ENCODE measurements around the gene ONECUT2. TPM values are rescaled to one million over a fixed set of nuclear protein-coding genes. Genes with fewer than 3 reads are reported as not detected.
"Not testable (repeated sequence)": the region's sequence is repeated elsewhere in the genome, so short reads cannot be mapped to it uniquely, and the experiment has no call there.

ONECUT2 gene
- total RNA-seq, 1 experiment from 2014 or later, result 1.5 TPM

GRCh38 chr18:57445488-57446319 lies 10.5 kb downstream of the ONECUT2 start:
- peak; percentile 56 for DNase-seq (ENCODE audit: low read depth)

DNA sequence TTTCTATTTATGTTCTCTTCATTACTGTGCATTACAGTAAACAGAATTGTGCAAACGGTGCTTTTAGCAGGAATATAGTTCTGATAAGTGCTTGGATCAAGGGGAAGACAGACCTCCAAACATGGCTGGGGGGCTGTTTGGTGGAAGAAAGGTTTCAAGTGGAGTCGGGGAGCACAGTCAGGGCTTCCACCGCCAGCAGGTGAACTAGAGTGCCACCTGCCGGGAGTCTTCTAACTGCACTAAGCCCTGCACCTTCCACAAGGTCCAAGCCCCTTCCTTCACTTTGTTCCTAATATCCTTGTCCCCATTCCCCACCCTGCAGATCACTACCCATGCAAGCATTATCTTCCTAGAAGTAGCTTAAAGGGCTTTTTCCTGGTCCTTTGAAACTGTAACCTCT lies 11.1 kb downstream of the ONECUT2 start:
- DNase-seq (ENCODE audit: low read depth), result peak; percentile 58

GRCh38 chr18:57447154-57447621 lies 12.0 kb downstream of the ONECUT2 start:
- no peak for DNase-seq (ENCODE audit: low read depth)

GRCh38 chr18:57455576-57456129 lies 20.5 kb downstream of the ONECUT2 start:
- no peak for DNase-seq (ENCODE audit: low read depth)

DNA sequence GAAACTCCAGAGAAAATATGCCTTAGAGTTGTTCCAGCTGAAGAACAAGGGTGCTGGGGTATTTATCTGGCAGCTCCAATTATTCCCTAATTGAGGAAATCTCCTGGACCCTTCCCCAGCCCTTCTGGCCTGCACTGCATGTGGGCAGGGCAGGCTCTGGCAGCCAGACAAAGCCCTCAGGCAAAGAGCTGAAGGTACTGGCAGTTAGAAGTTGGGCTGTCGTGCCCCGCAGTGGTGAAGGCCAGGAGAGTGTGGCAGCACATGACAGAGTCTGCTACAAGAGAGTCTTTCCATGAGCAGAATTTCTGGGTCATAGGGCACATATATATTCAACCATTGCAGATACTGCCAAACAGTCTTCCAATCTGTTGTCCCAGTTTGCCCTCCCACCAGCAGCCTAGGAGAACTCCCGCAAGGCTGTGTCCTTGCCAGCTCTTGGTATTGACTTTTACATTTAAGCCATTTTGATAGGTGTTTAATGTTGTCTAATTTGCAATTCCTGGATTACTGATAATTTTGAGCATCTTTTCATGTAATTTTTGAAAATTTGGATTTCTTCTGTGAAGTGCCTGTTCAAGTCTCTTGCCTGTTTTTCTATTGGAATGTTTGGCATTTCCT lies 26.6 kb downstream of the ONECUT2 start:
- DNase-seq (ENCODE audit: low read depth), result peak; percentile 27

GRCh38 chr18:57466307-57466706 lies 31.1 kb downstream of the ONECUT2 start:
- DNase-seq (ENCODE audit: low read depth), result peak; percentile 8

DNA sequence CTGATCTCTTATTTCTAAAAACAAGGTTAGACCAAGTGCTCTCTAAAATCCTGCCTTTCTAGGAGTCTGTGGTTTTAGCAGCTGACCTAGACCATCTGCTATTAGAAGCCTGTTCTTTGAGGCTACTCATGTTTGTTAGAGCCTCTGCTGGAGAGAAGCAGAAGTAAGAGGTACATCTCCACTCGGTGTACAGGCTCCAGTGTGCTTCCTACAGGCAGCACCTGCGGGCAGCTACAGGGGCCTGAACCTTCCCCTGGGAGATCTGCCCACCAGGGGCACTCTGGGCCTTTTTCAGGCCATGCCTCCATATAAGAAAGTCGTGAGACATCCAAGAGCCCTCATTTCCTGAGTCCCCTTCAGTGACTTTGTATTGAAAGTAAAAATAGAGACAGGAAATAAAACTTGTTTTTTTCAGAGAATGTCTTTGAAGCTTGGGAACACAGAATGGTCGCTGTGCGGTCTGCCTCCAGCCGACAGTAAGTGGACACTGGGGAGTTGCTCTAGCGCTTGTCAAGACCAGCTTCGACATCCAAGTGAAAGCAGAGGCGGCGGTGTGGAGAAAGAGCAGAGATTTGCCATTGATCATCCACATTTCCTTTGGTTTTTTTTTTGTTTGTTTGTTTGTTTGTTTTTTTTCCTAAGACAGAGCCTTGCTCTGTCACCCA lies 31.7 kb downstream of the ONECUT2 start:
- no peak for DNase-seq (ENCODE audit: low read depth)

DNA sequence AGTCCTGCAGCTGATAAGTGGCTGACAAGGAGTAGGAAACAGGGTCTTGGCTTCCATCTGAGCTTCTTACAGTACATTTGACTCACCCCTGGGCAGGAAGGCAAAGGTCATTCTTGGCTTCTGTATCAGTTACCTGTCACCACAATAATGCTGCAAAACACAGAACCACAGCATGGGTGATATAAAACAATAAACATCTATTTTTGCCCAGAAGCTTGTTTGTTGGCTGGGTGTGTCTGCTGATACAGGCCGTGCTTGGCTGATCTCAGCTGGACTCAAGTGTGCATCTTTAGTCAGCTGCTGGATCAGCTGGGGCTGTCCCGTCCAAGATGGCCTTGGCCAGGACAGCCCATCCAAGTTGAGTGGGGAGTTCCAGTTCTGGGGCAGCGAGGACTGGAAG lies 34.7 kb downstream of the ONECUT2 start:
- peak; percentile 30 for DNase-seq (ENCODE audit: low read depth)

GRCh38 chr18:57475408-57475807 lies 40.2 kb downstream of the ONECUT2 start:
- no peak for DNase-seq (ENCODE audit: low read depth)

DNA sequence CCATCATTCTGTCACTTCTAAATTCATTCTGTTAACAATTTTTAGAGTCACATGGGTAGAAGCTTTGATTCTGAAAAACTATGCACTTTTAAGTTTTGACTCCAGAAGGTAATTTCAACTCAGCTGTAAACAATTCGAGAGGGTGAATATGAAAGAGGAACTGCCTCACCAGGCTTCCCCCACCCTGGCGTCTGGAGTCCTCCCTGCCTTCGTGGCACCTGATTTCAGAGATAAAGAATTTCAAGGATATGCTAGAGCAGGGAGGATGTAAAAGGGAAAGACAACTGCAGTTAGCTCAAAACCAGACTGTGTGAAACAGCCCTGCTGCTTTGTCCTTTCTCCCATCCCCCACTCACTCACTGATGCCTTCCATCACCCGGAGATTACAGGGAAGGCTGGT lies 40.7 kb downstream of the ONECUT2 start:
- no peak for DNase-seq (ENCODE audit: low read depth)

GRCh38 chr18:57480733-57481132 lies 45.6 kb downstream of the ONECUT2 start:
- no peak for DNase-seq (ENCODE audit: low read depth)

- DNase-seq (ENCODE audit: low read depth), result peak; percentile 65
These were observed 62.5 kb downstream of the ONECUT2 start for GRCh38 chr18:57497372-57498294.

DNA sequence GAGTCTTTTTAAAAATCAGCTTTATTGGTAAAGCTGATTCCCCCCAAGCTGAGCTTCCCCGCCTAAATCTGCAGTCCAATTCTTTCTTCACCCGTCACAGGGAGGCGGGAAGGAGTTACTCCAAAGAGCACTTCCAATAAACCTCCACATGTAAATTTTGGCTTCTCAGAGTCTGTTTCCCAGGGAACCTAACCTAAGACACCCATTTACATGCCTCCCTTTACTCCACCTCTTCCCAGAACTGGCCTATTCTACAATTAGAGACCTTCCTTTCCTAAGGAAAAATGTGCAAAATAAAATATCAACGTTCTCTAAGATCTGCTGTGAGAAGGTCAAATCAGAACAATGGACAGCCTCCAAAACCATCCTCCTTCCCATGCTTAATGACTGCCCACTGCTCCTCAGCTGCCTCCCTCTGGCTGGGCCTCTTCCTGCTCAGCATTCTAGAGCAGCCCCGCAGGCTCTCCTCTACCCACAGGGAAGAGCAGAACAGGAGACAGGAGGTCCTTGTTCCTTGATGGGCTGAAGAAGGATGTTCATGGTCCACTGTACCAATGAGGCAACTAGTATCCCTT lies 63.6 kb downstream of the ONECUT2 start:
- no peak for DNase-seq (ENCODE audit: low read depth)

DNA sequence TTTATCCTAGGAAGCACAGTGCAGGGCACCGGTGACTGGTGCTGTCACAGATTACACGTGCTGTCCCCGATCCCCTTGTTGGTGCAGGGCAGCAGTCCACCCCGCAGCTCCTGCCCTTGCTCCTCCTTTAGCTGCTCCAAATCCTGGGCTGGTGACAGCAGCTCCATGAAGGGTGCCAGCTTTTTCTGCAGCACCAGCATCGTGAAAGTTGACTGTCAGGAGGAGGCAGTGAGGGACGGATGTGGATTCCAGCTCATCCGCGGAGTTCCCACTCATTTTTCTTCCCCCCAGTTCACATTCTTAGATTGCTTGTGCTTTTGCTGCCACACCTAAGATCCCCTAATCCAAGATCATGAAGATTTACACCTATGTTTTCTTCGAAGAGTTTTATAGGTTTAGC lies 67.5 kb downstream of the ONECUT2 start:
- no peak for DNase-seq (ENCODE audit: low read depth)

GRCh38 chr18:57505231-57505630 lies 70.1 kb downstream of the ONECUT2 start:
- no peak for DNase-seq (ENCODE audit: low read depth)

DNA sequence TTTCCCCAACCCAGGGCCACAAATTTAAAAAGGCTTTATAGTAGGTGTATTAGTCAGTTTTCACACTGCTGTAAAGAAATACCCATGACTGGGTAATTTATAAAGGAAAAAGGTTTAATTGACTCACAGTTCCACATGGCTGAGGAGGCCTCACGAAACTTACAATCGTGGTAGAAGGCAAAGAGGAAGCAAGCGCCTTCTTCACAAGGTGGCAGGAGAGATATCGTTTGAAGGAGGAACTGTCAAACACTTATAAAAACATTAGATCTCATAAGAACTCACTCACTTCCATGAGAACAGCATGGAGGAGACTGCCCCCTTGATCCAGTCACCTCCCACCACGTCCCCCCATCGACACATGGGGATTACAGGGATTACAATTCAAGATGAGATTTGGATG lies 80.9 kb downstream of the ONECUT2 start:
- DNase-seq (ENCODE audit: low read depth), result no peak

- no peak for DNase-seq (ENCODE audit: low read depth)
These were observed 83.4 kb downstream of the ONECUT2 start for GRCh38 chr18:57518533-57518932.

DNA sequence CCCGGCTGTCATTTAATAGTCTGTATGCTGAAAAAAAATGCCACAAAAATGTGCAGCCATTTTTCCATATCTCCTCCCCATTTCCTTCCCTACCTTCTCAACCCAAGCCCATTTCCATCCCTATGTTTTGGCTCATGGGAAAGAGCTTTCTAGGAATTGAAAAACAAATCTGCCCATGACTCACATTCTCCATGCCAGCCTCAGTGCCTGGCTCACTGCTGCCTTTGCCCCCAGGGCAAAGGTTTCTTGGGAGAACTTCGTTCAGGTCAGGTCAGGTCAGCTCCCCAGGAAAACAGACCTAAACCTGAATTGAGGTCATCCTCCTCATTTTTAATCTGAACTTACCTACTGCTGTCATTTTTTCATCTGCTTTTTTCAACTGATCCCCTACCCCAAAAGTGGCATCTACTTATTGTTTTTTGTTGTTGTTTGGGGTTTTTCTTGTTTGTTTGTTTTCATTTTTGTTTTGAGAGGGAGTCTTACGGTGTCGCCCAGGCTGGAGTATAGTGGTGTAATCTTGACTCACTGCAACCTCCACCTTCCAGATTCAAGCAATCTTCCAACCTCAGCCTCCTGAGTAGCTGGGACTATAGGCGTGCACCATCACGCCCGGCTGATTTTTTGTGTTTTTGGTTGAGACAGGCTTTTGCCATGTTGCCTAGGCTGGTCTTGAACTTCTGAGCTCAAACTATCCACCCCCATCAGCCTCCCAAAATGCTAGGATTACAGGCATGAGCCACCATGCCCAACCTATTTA lies 84.7 kb downstream of the ONECUT2 start:
- DNase-seq (ENCODE audit: low read depth), result peak; percentile 78

DNA sequence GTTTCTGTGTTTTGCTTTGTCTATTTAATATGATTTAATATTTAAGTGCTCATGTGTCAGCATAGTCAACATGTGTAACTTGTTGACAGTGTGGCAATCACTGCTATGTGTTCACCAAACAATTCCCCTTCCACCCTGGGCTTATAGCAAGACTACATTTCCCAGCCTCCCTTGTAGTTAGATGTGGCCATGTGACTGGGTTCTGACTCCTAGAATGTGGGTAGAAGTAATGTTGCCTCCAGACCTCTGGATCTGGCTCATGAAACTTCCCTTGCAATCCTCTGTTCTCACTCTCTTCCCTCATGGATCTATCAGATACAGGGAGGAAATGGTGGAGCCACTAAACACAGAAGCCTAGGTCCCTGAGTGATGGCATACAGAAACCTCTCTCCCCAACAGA lies 87.2 kb downstream of the ONECUT2 start:
- not testable (repeated sequence) for DNase-seq (ENCODE audit: low read depth)
